ENCODE measurements around the gene LAT.

The LAT gene

GRCh38 chr16:29009838-29010166 is 24.9 kb downstream of the LAT start:
- DNase-seq (ENCODE audit: low read depth) = no peak
- TF ChIP-seq CTCF (conservative IDR thresholded peaks at IDR 0.05; ENCODE audit: low read length) = no peak
- no peak overlapping the region for H3K4me3 ChIP-seq (ENCODE audit: low read length)

GRCh38 chr16:29011112-29011511 is 26.3 kb downstream of the LAT start:
- no peak overlapping the region for H3K4me3 ChIP-seq (ENCODE audit: low read length)
- no peak for DNase-seq (ENCODE audit: low read depth)
- no peak for TF ChIP-seq CTCF (conservative IDR thresholded peaks at IDR 0.05; ENCODE audit: low read length)

- no peak overlapping the region for H3K4me3 ChIP-seq (ENCODE audit: low read length)
- TF ChIP-seq CTCF (conservative IDR thresholded peaks at IDR 0.05; ENCODE audit: low read length) = no peak
- DNase-seq (ENCODE audit: low read depth) = no peak
Observed at GRCh38 chr16:29011851-29012250, 27.0 kb downstream of the LAT start.

- no peak for TF ChIP-seq CTCF (conservative IDR thresholded peaks at IDR 0.05; ENCODE audit: low read length)
- DNase-seq (ENCODE audit: low read depth) = no peak
- no peak overlapping the region for H3K4me3 ChIP-seq (ENCODE audit: low read length)
Observed at GRCh38 chr16:29012913-29013553, 28.2 kb downstream of the LAT start.

- H3K4me3 ChIP-seq (ENCODE audit: low read length) = no peak overlapping the region
- TF ChIP-seq CTCF (conservative IDR thresholded peaks at IDR 0.05; ENCODE audit: low read length) = no peak
- no peak for DNase-seq (ENCODE audit: low read depth)
Observed at GRCh38 chr16:29014561-29015069, 29.8 kb downstream of the LAT start.

- no peak overlapping the region for H3K4me3 ChIP-seq (ENCODE audit: low read length)
- no peak for TF ChIP-seq CTCF (conservative IDR thresholded peaks at IDR 0.05; ENCODE audit: low read length)
- DNase-seq (ENCODE audit: low read depth) = no peak
Observed at GRCh38 chr16:29022196-29022595, 37.3 kb downstream of the LAT start.
